H1 (cell line): Measurements from ENCODE around the gene CXCR1. TPM values are rescaled to one million over a fixed set of nuclear protein-coding genes. Genes with fewer than 3 reads are reported as not detected.

Source experiments
- E2F6 ChIP-seq: IDR thresholded peaks from 2 replicates; pipeline ENCODE4 v1.6.1; 2012; ENCODE audit warnings: inconsistent platforms
- FOSL1 ChIP-seq: IDR thresholded peaks from 2 replicates; pipeline ENCODE4 v1.6.1; 2011; ENCODE audit warnings: mild to moderate bottlenecking, low read depth, low read length, moderate library complexity; ENCODE audit not compliant: insufficient read depth
- polyA plus RNA-seq, 7 experiments: library from polyadenylated mRNA; depleted of rRNA in 3 of 7; stranded (reverse) in 5 of 7; unstranded in 2 of 7; fragments of >200 nt in 5 of 7; fragments of 200-250 nt in 2 of 7; gene quantifications; 1 replicate in 5 of 7; 2 replicates in 1 of 7; 4 replicates in 1 of 7; pipeline versions ENCODE4 v1.2.1 to v1.2.3, GENCODE V29; 2011 to 2013; ENCODE audit warnings: missing spikeins in 2 of 7, mixed read lengths in 2 of 7
- total RNA-seq: library from RNA; stranded (reverse); fragmentation: NEBNext Ultra II Directional; extraction: Animal tissue kit (Norgen Biotek cat#: 25700); gene quantifications from 2 replicates; pipeline ENCODE4 v1.2.1, GENCODE V29; 2021

CXCR1 gene
- total and polyA plus RNA-seq, 2 of the 8 experiments (the other 6 are each of a cell fraction or from before 2014, with no cell fraction given): not detected

DNA sequence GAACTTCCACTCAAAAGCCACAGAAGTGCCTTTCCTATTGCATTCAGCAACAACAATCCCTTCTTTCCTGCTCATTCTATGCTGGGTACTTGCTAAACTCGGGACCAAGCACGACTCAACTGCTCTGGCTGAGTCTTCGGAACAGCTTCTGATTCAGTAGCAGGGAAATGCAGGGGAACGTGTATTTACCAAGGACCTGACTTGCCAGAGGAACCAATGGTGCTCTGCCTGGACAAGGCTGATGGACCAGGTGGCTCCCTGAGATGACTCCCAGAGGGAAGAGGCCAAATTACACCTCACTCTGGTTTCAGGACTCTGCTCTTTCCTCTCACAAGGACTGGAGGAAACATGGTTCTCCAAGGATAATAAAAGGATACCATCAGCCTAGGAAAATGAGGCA, 28.7 kb downstream of the CXCR1 start (continued):
- TF ChIP-seq E2F6: no peak
- no peak for TF ChIP-seq FOSL1
- TF ChIP-seq, all 59 proteins: peak for 0
